ENCODE data around the gene MYO19.
"Not testable (repeated sequence)": the region's sequence is repeated elsewhere in the genome, so short reads cannot be mapped to it uniquely, and the experiment has no call there.

The MYO19 gene

DNA sequence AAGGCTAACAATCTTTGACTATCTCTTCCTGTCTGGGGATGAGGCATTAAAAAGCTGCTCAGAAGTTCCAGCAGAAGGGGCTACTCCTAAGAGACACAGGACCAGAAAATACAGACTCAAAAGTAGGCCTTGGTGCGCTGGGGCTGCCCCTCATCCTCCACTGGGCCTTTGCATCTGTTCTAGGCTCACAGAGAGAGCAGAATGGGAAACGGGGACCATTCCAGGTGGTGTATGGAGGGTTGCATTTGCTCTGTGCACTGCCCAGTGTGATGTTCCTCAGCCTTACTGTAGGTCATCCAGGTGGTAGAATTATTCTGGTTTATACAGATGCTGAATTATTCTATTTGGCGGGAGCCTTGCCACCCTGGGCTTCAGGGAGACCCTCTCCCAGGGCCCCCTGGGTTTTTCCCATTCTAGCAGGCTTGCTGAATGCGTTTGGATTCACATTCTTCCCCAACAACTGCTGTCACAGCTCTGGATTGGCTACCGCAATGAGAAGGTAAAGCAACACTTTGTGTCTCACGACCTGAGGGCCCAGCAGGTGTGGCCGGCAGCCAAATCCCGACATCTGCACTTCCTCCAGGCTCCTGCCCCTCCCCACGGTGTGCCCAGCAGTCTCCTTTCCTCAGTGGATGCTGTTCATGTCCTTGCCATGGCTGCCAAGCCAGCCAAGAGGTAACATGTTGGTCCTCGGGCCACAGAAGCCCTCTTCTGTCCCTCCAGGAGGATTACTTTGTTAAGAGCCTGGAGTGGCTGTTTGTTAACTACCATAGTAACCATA is 73.1 kb downstream of the MYO19 start:
- no peak for DNase-seq

DNA sequence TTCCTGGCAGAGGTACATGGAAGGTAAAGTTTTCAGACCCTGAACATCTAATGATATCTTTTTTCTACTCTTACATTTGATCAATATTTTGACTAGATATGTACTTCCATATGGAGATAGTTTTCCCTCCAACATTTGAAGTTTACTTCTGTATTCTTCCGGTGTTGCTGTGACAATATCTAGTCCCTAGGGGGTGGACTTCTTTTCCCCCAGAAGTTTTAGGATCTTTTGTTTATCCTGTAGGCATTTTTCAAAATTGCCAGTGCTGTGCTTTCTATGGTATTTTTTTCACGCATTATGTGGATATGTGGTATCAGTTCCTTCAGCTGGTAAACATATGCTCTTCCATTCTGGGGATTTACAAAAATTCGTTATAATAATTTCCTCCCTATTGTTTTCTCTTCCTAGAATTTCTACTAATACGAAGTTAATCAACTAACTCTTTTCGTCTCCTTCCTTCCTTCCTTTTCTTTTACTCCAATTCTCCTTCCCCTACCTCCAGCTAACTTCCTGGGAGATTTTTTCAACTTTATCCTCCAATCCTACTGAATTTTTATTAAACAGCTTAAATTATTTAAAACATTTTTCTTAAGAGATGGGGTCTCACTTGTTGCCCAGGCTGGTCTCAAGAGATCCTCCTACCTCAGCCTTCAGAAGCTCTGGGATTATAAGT is 74.3 kb downstream of the MYO19 start:
- no peak for DNase-seq

DNA sequence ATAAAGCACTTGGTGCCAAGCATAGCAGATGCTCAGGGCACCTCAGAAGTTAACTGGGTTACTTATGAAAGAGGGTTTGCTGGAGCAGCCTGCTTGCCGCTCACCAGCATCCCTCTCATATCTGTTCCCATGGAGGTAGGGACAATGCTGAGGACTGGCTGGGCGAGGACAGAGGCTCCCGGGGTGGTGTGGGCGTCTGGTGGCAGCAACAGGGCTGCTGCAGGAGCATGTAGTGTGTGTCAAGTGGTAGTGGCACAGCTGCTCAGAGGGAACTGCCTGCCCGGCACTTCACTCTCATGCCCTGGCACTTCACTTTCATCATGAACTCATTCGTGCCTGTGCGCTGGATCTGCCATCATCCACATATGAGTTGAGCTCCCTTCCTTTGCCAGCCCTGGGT is 75.1 kb downstream of the MYO19 start:
- DNase-seq = no peak

DNA sequence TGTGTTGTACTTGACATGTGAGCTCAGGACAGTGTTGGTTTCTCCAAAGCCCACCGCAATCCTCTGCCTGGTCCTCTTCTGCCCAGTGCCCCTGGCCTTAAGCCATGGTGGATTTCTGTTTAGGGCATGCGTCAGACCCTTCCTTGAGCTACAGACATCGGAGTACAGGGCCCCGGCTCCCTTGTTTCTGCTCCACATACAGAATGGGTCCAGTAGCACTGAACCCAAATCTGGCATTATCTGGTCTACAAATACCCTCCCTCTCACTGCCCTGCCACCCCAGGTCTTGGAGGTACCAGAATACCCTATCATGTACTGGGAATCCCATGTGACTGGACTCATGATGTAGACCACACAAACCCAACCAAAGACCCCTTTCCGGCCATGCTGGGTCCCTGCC is 75.6 kb downstream of the MYO19 start:
- no peak for DNase-seq

DNA sequence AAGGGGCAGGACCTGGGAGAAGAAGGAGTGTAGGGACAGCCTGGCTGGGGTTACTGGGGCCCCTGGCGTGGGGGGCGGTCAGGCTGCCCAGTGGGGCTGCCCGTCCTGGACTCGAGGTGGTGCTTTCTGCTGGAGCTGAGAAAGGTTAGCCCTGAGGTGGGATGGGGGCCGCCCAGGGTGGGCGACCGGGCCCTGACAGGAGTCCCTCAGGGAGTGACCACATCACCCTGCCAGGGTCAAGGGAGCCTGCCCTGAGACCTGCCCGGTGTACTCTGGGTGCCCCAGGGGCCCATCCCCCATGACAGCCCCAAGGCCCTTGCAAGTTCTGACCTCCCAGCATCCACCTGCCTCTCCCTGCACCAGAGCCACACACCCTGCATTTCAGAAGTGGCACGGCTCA is 77.0 kb downstream of the MYO19 start:
- not testable (repeated sequence) for DNase-seq

DNA sequence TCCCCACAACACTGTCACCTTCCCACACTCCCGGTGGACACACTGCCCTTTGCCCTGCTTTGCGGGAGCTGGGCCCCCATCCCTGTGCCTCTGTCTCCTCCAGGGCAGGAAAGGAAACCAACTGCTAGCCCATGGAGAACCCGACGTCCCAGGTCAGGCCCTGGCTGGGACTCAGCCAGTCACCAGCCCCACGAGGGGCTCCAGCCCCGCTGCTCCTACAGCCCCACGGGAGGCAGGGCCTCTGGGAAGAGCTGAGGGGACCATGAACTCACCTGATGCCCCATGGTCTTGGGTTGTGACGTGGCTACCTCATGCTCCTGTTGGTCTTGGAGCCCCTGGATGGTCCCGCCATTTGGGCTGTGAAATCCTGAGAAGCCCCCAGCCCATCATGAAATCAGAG is 81.8 kb downstream of the MYO19 start:
- DNase-seq = not testable (repeated sequence)

DNA sequence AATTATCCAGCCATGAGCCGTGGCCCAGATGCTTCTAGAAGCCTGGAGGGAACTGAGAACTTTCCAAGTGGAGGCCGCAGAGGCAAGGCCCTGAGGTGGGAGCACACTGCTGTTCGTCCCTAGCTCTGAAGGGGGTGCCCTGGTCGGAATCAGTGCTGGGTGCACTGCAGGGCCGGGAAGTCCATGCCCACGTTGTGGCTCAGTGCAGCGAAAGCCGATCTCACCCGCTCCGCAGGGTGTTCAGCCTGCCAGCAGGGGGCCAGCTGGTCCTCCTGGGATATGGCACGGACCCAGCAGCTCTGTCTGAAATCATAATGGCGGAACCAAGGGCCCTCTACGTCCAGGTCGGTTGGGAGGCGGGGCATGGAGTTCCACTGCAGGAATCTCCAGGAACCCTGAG is 84.7 kb downstream of the MYO19 start:
- DNase-seq = not testable (repeated sequence)
